Nephron progenitor cell (in vitro differentiated cells): Measurements from ENCODE around the gene AGFG2.

Experiments used
- DNase-seq: peaks from one replicate; pipeline ENCODE4 v3.0.0; 2021
- H3K27ac Mint-ChIP-seq: 2 replicates; pipeline ENCODE4 v1.8.0; 2021; ENCODE audit warnings: mild to moderate bottlenecking, moderate library complexity, mixed read lengths
- H3K27me3 Mint-ChIP-seq: 2 replicates; pipeline ENCODE4 v1.8.0; 2021; ENCODE audit warnings: mild to moderate bottlenecking, low read depth, mixed read lengths; ENCODE audit not compliant: poor library complexity
- H3K36me3 Mint-ChIP-seq: 2 replicates; pipeline ENCODE4 v1.8.0; 2021; ENCODE audit warnings: low read depth, mixed read lengths
- H3K4me1 Mint-ChIP-seq: 2 replicates; pipeline ENCODE4 v1.8.0; 2021; ENCODE audit warnings: mixed read lengths
- H3K4me3 Mint-ChIP-seq: 2 replicates; pipeline ENCODE4 v1.8.0; 2021; ENCODE audit warnings: mild to moderate bottlenecking, moderate library complexity, mixed read lengths
- H3K9me3 Mint-ChIP-seq: 2 replicates; pipeline ENCODE4 v1.8.0; 2021; ENCODE audit warnings: mild to moderate bottlenecking, moderate library complexity, mixed read lengths
- TF ChIP-seq, protein P1 (sequence below): fragments of 200-600 bp; sonication (generic); IDR thresholded peaks from 2 replicates; pipeline ENCODE4 v1.5.0; 2021; ENCODE audit warnings: antibody characterized with exemption

AGFG2 gene

DNA sequence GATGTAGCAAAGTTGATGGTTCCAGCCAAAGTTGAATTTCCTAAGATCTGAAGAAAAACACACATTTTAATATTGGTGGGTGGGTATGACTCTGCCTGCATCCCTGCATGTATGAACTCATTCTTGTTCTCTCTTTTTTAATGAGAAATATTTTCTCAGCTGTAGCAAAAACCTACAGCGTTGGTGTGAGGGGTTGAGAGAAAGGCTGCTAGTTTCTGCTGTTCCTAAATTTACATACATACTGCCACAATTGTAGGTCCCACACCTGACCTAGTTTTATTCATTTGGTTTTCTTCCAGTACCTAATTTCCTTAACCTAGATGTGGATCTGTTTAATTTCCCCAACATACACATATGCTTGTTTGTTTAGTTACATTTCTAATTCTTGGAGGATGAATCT is 4.6 kb downstream of the AGFG2 start:
- peaks cover 5% of the 10 kb centered on the region for H3K36me3 Mint-ChIP-seq
- no peak for DNase-seq
- H3K27ac Mint-ChIP-seq, result no peak overlapping the region
- peaks cover 39% of the 10 kb centered on the region for H3K27me3 Mint-ChIP-seq
- no peak overlapping the region for H3K4me3 Mint-ChIP-seq
- peaks cover 77% of the 10 kb centered on the region for H3K4me1 Mint-ChIP-seq
- H3K9me3 Mint-ChIP-seq, result no peaks in the 10 kb centered on the region
- TF ChIP-seq, protein P1, sequence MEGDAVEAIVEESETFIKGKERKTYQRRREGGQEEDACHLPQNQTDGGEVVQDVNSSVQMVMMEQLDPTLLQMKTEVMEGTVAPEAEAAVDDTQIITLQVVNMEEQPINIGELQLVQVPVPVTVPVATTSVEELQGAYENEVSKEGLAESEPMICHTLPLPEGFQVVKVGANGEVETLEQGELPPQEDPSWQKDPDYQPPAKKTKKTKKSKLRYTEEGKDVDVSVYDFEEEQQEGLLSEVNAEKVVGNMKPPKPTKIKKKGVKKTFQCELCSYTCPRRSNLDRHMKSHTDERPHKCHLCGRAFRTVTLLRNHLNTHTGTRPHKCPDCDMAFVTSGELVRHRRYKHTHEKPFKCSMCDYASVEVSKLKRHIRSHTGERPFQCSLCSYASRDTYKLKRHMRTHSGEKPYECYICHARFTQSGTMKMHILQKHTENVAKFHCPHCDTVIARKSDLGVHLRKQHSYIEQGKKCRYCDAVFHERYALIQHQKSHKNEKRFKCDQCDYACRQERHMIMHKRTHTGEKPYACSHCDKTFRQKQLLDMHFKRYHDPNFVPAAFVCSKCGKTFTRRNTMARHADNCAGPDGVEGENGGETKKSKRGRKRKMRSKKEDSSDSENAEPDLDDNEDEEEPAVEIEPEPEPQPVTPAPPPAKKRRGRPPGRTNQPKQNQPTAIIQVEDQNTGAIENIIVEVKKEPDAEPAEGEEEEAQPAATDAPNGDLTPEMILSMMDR, result no peak

DNA sequence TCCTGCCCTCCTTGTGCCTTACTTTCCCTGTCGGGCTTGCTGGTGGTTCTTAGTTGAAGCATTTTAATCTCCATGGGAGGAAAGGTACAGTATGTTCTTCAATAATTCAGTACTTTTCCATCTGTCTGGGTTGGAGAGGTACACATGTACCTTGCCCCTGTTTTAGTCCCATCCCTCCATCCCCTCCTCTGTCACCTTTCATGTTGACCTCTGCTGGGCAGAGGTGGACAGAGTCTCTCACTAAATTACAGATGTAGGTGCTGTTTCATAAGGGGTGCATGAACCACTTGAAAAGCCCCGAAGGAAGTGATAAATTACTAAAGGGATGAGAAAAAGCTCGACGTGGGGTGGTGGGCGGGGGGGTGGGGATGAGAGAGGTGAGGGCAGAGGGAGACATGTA is 5.4 kb downstream of the AGFG2 start:
- TF ChIP-seq, protein P1, result no peak
- no peak for DNase-seq
- Mint-ChIP-seq H3K27me3 (peaks cover 34% of the 10 kb centered on the region), H3K4me3 (peak overlapping the region; percentile 11), H3K27ac (no peak overlapping the region), H3K9me3 (no peaks in the 10 kb centered on the region), H3K4me1 (peaks cover 78% of the 10 kb centered on the region), H3K36me3 (peaks cover 5% of the 10 kb centered on the region)

DNA sequence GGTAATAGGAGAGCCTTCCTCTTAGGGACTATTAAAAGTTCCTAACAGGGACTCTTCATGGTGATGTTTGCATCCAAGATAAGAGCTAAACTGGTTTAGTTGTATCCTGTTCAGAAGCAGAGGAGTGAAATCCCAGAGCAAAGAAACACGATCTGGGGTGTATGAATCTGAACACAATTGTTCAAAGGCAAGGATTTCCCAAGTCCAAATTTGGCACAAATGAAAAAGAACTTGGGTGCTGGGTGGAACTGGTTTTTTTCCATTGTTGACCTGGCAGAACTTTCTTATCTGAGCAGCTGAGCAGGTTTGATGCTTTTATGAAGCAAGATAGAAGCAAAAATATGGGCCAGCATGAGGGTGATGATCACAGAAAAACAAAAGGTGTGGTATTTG is 6.0 kb downstream of the AGFG2 start:
- peaks cover 72% of the 10 kb centered on the region for H3K4me1 Mint-ChIP-seq
- H3K9me3 Mint-ChIP-seq, result no peaks in the 10 kb centered on the region
- no peak for DNase-seq
- H3K36me3 Mint-ChIP-seq, result peaks cover 5% of the 10 kb centered on the region
- no peak overlapping the region for H3K4me3 Mint-ChIP-seq
- TF ChIP-seq, protein P1, result no peak
- peaks cover 28% of the 10 kb centered on the region for H3K27me3 Mint-ChIP-seq
- peak overlapping the region; percentile 70 for H3K27ac Mint-ChIP-seq

DNA sequence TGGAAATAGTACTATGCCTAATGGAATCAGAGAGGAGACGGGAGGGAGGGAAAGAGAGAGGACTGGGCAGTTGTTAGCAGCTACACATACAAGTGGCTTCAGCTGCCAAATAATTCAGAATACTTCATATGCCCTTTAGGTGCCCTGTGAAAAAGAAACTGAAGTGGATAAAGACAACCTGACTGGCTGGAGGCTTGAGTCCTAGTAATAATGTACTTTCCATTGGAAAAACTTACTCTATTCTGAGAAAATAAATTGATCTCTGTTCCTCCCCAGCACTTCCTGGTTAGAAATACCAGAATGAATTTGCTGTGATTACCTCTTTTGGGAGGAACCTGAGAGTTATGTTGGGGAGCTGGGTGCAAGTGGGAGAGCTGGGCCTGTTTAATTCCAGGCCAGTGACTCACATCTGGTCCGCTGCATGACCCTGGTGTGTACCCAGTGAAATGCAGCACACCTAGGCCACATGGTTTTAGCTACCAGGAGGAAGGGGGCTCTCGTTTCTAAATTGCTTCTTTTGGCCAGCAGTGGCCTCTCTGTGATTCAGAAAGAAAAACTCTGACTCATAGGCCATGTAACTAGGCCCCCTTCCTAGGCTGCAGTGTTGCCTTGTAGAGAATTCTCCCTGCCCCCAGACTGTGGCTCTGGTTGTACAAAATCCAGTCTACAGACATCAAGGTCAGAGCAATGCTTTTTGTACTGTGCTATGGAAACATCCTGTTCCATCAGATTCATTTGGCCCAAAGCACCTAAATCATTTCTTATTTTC is 6.5 kb downstream of the AGFG2 start:
- Mint-ChIP-seq H3K27ac (peak overlapping the region; percentile 70), H3K27me3 (peaks cover 22% of the 10 kb centered on the region), H3K4me3 (no peak overlapping the region), H3K36me3 (peaks cover 9% of the 10 kb centered on the region), H3K9me3 (no peaks in the 10 kb centered on the region), H3K4me1 (peaks cover 70% of the 10 kb centered on the region)
- TF ChIP-seq, protein P1, result no peak
- no peak for DNase-seq

DNA sequence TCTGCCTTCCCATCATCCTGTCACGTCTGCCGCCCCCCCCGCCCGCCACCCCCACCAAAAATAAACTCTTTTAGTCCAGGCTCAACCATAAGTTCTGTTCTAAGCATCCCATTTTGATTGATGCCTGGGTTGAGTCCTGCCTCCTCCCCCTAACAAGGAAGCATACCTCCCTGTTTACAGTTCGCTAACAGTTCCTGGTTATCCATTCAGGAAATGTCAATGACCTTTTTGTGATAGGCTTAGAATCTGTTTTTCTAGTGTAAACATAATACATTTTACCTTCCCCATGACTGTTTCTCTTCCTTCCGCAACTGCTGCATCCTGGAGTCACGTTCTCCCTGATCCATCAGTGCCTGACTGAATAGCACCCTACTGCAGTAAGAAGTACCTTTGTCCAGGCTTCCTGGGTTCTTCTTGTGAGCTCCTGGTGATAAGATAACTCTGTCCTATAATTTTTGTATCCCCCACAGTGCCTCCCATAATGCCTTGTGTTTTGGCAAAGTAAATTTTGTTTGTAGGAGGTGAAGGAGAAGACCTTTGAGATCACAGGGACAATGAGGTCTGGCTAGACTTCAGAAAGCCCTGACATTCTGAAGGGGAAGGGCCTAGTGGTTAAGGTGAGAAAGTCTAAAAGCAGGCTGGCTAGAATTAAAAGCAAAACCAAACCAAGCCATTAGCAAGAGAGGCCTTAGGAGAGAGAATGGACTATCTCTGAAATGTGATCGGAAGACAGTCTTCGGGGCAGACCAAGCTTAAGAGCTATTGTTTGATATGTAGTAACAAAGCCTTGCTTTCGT is 7.3 kb downstream of the AGFG2 start:
- H3K4me1 Mint-ChIP-seq, result peaks cover 66% of the 10 kb centered on the region
- H3K4me3 Mint-ChIP-seq, result peak overlapping the region; percentile 22
- H3K36me3 Mint-ChIP-seq, result peaks cover 8% of the 10 kb centered on the region
- H3K27me3 Mint-ChIP-seq, result peaks cover 14% of the 10 kb centered on the region
- no peak for DNase-seq
- H3K9me3 Mint-ChIP-seq, result no peaks in the 10 kb centered on the region
- peak overlapping the region; percentile 70 for H3K27ac Mint-ChIP-seq
- TF ChIP-seq, protein P1, result no peak
